Vagina (tissue), 2 donors: ENCODE measurements around the gene SAPCD1. TPM values are rescaled to one million over a fixed set of nuclear protein-coding genes. Genes with fewer than 3 reads are reported as not detected.
A peak's percentile ranks its signal among the peaks of the same experiment; 100 is the strongest.

Experiments used
- DNase-seq, 2 donors: peaks; one replicate each; pipeline ENCODE4 v3.0.0-alpha.2; 2017; ENCODE audit errors: extremely low spot score in 2 of 2
- H3K27ac ChIP-seq: fragments of 200-600 bp; sonication (generic); one replicate; pipeline ENCODE4 v1.5.1; 2019
- H3K27me3 ChIP-seq: fragments of 200-600 bp; sonication (generic); one replicate; pipeline ENCODE4 v1.5.1; 2019
- H3K36me3 ChIP-seq, 2 donors: fragments of 200-600 bp; sonication (generic); one replicate each; pipeline ENCODE4 v1.5.1; 2017 to 2019
- H3K4me1 ChIP-seq: fragments of 200-600 bp; sonication (generic); one replicate; pipeline ENCODE4 v1.5.1; 2019
- H3K4me3 ChIP-seq, 2 donors: fragments of 200-600 bp; sonication (generic); 1 replicate in 1 of 2; 2 replicates in 1 of 2; pipeline ENCODE4 v1.5.1; 2016 to 2019
- H3K9me3 ChIP-seq: fragments of 200-600 bp; sonication (generic); one replicate; pipeline ENCODE4 v1.5.1; 2019
- POLR2A ChIP-seq, 2 donors: fragments of 450-650 bp; IDR thresholded peaks; one replicate each; pipeline ENCODE4 v1.6.1; 2017; ENCODE audit warnings: antibody characterized with exemption in 2 of 2, mild to moderate bottlenecking in 2 of 2, moderate library complexity in 2 of 2
- POLR2AphosphoS5 ChIP-seq, 2 donors: sonication (generic); formaldehyde crosslinking; IDR thresholded peaks; one replicate each; pipeline ENCODE4 v1.9.0; 2017; ENCODE audit warnings: antibody characterized with exemption in 2 of 2, mild to moderate bottlenecking in 2 of 2, low read depth in 1 of 2; ENCODE audit not compliant: insufficient read depth in 1 of 2
- intact Hi-C: fragments of 100-400 bp; cut with DNase I; formaldehyde crosslinking; loops from one replicate; pipeline ENCODE4 v1.15.1; 2023
- total RNA-seq: library from RNA; depleted of rRNA; stranded (reverse); fragments of >200 nt; gene quantifications from one replicate; pipeline ENCODE4 v1.2.3, GENCODE V29; 2016
- TF ChIP-seq, protein P1 (sequence below), 3 experiments: fragments of 450-650 bp in 2 of 3; fragments of 200-600 bp in 1 of 3; sonication (generic) in 1 of 3; IDR thresholded peaks; one replicate each; pipeline ENCODE4 v1.5.1; 2017 to 2019; ENCODE audit warnings: antibody characterized with exemption in 3 of 3, mild to moderate bottlenecking in 2 of 3, moderate library complexity in 2 of 3

Gene SAPCD1
- total RNA-seq, 1 donor from 2014 or later, result not detected

DNA sequence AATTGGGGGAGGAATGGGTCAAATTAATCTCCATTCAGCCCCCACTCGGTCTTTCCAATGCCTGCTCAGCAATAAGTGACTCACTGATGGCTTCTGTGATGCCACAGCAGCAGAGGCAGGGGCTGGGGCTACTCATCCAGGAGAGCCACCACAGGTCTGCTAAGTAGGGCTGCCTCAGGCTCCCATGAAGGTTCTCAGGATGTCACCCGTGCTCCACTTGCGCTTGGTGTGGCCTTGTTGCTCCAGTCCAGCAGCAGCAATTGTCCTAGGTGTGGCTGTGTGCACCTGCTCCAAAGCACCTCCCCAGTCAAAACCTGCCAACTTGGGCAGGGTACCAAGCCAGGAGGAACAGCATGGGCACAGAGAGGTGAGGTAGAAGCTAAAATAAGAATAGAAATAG is 40.3 kb upstream of the SAPCD1 start:
- Histone ChIP-seq H3K27ac (no peak overlapping the region), H3K4me1 (peaks cover 20% of the 10 kb centered on the region), H3K36me3 (peaks cover 0 to 11% of the 10 kb centered on the region in 2 donors), H3K9me3 (no peaks in the 10 kb centered on the region), H3K4me3 (no peak overlapping the region), H3K27me3 (no peaks in the 10 kb centered on the region)
- intact Hi-C loops, result no loop called here
- no peak for DNase-seq
- TF ChIP-seq, protein P1, sequence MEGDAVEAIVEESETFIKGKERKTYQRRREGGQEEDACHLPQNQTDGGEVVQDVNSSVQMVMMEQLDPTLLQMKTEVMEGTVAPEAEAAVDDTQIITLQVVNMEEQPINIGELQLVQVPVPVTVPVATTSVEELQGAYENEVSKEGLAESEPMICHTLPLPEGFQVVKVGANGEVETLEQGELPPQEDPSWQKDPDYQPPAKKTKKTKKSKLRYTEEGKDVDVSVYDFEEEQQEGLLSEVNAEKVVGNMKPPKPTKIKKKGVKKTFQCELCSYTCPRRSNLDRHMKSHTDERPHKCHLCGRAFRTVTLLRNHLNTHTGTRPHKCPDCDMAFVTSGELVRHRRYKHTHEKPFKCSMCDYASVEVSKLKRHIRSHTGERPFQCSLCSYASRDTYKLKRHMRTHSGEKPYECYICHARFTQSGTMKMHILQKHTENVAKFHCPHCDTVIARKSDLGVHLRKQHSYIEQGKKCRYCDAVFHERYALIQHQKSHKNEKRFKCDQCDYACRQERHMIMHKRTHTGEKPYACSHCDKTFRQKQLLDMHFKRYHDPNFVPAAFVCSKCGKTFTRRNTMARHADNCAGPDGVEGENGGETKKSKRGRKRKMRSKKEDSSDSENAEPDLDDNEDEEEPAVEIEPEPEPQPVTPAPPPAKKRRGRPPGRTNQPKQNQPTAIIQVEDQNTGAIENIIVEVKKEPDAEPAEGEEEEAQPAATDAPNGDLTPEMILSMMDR (IDR thresholded peaks at IDR 0.05), result no peak
- TF ChIP-seq POLR2AphosphoS5 (IDR thresholded peaks at IDR 0.05; ENCODE audit: insufficient read depth in 1 of 2, low read depth in 1 of 2) (no peak), POLR2A (IDR thresholded peaks at IDR 0.05) (no peak)

GRCh38 chr6:31723245-31723979 is 39.0 kb upstream of the SAPCD1 start, which contains the start of gene MPIG6B:
Gene MPIG6B, plus strand, starts transcription at chr6:31723373. Its CDS starts 11 bp downstream, at chr6:31723384.
- TF ChIP-seq POLR2A (IDR thresholded peaks at IDR 0.05) (no peak), POLR2AphosphoS5 (IDR thresholded peaks at IDR 0.05; ENCODE audit: insufficient read depth in 1 of 2, low read depth in 1 of 2) (no peak)
- TF ChIP-seq, protein P1 (IDR thresholded peaks at IDR 0.05), result no peak
- Histone ChIP-seq H3K4me3 (no peak within 1 kb of the TSS), H3K9me3 (no peaks in the 10 kb centered on the region), H3K4me1 (peaks cover 32% of the 10 kb centered on the region), H3K27me3 (no peaks in the 10 kb centered on the region), H3K36me3 (peaks cover 0 to 14% of the 10 kb centered on the region in 2 donors), H3K27ac (no peak within 1 kb of the TSS)
- DNase-seq, result no peak
- intact Hi-C loops, result no loop called here

- H3K4me1 ChIP-seq, result peaks cover 32% of the 10 kb centered on the region
- no peak overlapping the region for H3K27ac ChIP-seq
Observed at GRCh38 chr6:31723980-31724691, 38.3 kb upstream of the SAPCD1 start.

DNA sequence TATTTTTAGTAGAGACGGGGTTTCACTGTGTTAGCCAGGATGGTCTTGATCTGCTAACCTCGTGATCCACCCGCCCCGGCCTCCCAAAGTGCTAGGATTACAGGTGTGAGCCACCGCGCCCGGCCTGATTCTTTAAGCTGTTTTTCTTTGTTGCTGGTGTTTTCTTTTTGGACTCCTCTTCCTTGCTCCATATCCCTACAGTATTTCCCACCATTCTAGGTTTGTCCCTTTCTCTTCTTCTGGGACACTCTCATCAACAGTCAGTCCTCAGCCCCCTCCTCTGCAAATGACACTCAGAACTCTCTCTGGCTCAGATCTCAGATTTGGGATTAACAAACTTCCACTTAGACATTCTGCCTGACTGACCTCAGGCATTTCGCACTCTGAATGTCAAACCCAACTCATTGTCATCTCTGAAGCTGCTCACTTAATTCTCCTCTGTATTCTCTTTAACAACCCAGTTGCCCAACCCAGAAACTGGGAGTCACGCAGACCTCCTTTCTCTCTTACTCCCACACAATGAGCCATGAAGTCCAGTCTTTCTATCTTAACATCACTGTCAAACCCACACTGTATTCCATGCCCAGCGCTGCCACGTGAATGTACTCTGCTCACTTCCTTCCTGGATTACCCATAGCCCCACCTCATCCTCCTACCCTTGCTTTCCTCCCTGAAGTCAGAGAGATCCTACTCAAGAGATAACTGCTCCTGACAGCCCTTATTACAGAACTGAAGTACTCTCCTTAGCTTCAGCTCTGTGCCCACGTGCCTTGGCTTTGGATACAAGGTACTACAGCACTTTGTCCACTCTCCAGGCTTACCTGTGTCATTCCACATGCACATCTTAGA is 36.7 kb upstream of the SAPCD1 start:
- no peak overlapping the region for H3K4me3 ChIP-seq
- H3K4me1 ChIP-seq, result peaks cover 36% of the 10 kb centered on the region
- no peak for DNase-seq
- H3K9me3 ChIP-seq, result no peaks in the 10 kb centered on the region
- TF ChIP-seq POLR2A (IDR thresholded peaks at IDR 0.05), result no peak
- TF ChIP-seq, protein P1 (IDR thresholded peaks at IDR 0.05), result no peak
- peak in 1 of 2 donors; percentile 15 for TF ChIP-seq POLR2AphosphoS5 (IDR thresholded peaks at IDR 0.05; ENCODE audit: insufficient read depth in 1 of 2, low read depth in 1 of 2)
- no peaks in the 10 kb centered on the region for H3K27me3 ChIP-seq
- H3K36me3 ChIP-seq, result peaks cover 0 to 14% of the 10 kb centered on the region in 2 donors
- no peak overlapping the region for H3K27ac ChIP-seq
- intact Hi-C loops, result loop anchor here (5.0 kb wide), 1 partner anchor 107 kb away; no protein-coding TSS in a partner anchor

More at GRCh38 chr6:31723980-31724691, 38.3 kb upstream of the SAPCD1 start:
- Histone ChIP-seq H3K4me3 (no peak overlapping the region), H3K36me3 (peaks cover 0 to 14% of the 10 kb centered on the region in 2 donors), H3K27me3 (no peaks in the 10 kb centered on the region), H3K9me3 (no peaks in the 10 kb centered on the region)
- intact Hi-C loops, result no loop called here
- DNase-seq, result no peak
- TF ChIP-seq, protein P1 (IDR thresholded peaks at IDR 0.05), result no peak
- no peak for TF ChIP-seq POLR2AphosphoS5 (IDR thresholded peaks at IDR 0.05; ENCODE audit: insufficient read depth in 1 of 2, low read depth in 1 of 2)
- no peak for TF ChIP-seq POLR2A (IDR thresholded peaks at IDR 0.05)
